Stimulated activated CD4-positive, alpha-beta T cell treated with anti-CD3 and anti-CD28 coated beads, Interleukin-15, amount 100 ng/mL, for 48 hours (primary cell): ENCODE data around the gene MRPL33.

Experiments used
- DNase-seq, 2 donors: peaks; one replicate each; pipeline ENCODE4 v3.0.0-alpha.2; 2020; ENCODE audit warnings: low read depth in 2 of 2

Gene MRPL33

GRCh38 chr2:27808418-27808817, 36.9 kb downstream of the MRPL33 start:
- no peak for DNase-seq

GRCh38 chr2:27808984-27809383, 37.5 kb downstream of the MRPL33 start:
- no peak for DNase-seq

- DNase-seq = no peak
Measured at GRCh38 chr2:27809761-27810241, 38.3 kb downstream of the MRPL33 start.

GRCh38 chr2:27810455-27810854, 38.9 kb downstream of the MRPL33 start:
- DNase-seq = no peak

- no peak for DNase-seq
Measured at GRCh38 chr2:27811768-27812167, 40.2 kb downstream of the MRPL33 start.

GRCh38 chr2:27814758-27815157, 43.2 kb downstream of the MRPL33 start:
- no peak for DNase-seq

- no peak for DNase-seq
Measured at GRCh38 chr2:27815860-27816438, 44.4 kb downstream of the MRPL33 start.

GRCh38 chr2:27822049-27822448, 50.5 kb downstream of the MRPL33 start:
- DNase-seq = no peak

- no peak for DNase-seq
Measured at GRCh38 chr2:27823135-27823534, 51.6 kb downstream of the MRPL33 start.

- no peak for DNase-seq
Measured at GRCh38 chr2:27823569-27823968, 52.0 kb downstream of the MRPL33 start.

GRCh38 chr2:27824401-27824800, 52.9 kb downstream of the MRPL33 start:
- DNase-seq = no peak

GRCh38 chr2:27828305-27828704, 56.8 kb downstream of the MRPL33 start:
- no peak for DNase-seq
